WTC11 (cell line): Measurements from ENCODE around the gene STKLD1. TPM values are rescaled to one million over a fixed set of nuclear protein-coding genes. Genes with fewer than 3 reads are reported as not detected.

ENCODE experiments used
- ATF1 ChIP-seq: sonication (generic); formaldehyde crosslinking; IDR thresholded peaks from 2 replicates; pipeline ENCODE4 v1.8.1; 2023; ENCODE audit warnings: mild to moderate bottlenecking, moderate library complexity, missing genetic modification reagents
- CBFB ChIP-seq: sonication (generic); formaldehyde crosslinking; IDR thresholded peaks from 2 replicates; pipeline ENCODE4 v1.8.1; 2022; ENCODE audit warnings: mild to moderate bottlenecking, low read depth, missing genetic modification reagents
- GRHL2 ChIP-seq: fragments of 250-450 bp; sonication (Bioruptor Pico); IDR thresholded peaks from 2 replicates; pipeline ENCODE4 v1.8.0; 2022; ENCODE audit warnings: mild to moderate bottlenecking, moderate library complexity; ENCODE audit not compliant: insufficient replicate concordance, severe bottlenecking
- MYBL2 ChIP-seq: sonication (generic); formaldehyde crosslinking; IDR thresholded peaks from 2 replicates; pipeline ENCODE4 v1.8.1; 2023; ENCODE audit warnings: mild to moderate bottlenecking, moderate library complexity, missing genetic modification reagents
- NFE2L1 ChIP-seq: sonication (generic); formaldehyde crosslinking; IDR thresholded peaks from 2 replicates; pipeline ENCODE4 v1.8.1; 2023; ENCODE audit warnings: missing genetic modification reagents
- NR3C1 ChIP-seq: sonication (generic); formaldehyde crosslinking; conservative IDR thresholded peaks from 2 replicates; pipeline ENCODE4 v1.8.1; 2023; ENCODE audit warnings: low read depth, mild to moderate bottlenecking, missing genetic modification reagents
- OVOL2 ChIP-seq: fragments of 250-450 bp; sonication (Bioruptor Pico); IDR thresholded peaks from 2 replicates; pipeline ENCODE4 v1.9.0; 2021; ENCODE audit warnings: mild to moderate bottlenecking, borderline replicate concordance
- SMAD4 ChIP-seq: sonication (generic); formaldehyde crosslinking; IDR thresholded peaks from 2 replicates; pipeline ENCODE4 v1.8.0; 2022; ENCODE audit warnings: mild to moderate bottlenecking, missing genetic modification reagents
- ZNF423 ChIP-seq: fragments of 250-450 bp; sonication (Bioruptor Pico); IDR thresholded peaks from 2 replicates; pipeline ENCODE4 v2.1.2; 2022; ENCODE audit warnings: mild to moderate bottlenecking, moderate library complexity
- total RNA-seq: library from RNA; stranded (reverse); gene quantifications from 3 replicates; pipeline ENCODE4 v1.2.3, GENCODE V29; 2021
- TF ChIP-seq, protein P1 (sequence below): sonication (generic); formaldehyde crosslinking; IDR thresholded peaks from 2 replicates; pipeline ENCODE4 v1.8.0; 2023; ENCODE audit warnings: missing genetic modification reagents, mild to moderate bottlenecking, borderline replicate concordance
- TF ChIP-seq, protein P2 (sequence below): sonication (generic); formaldehyde crosslinking; IDR thresholded peaks from 2 replicates; pipeline ENCODE4 v1.8.1; 2022; ENCODE audit warnings: missing genetic modification reagents, borderline replicate concordance
- TF ChIP-seq, protein P3 (sequence below): fragments of 250-450 bp; sonication (Bioruptor Pico); conservative IDR thresholded peaks from 2 replicates; pipeline ENCODE4 v1.9.0; 2021; ENCODE audit warnings: mild to moderate bottlenecking
- TF ChIP-seq, protein P4 (sequence below): sonication (generic); formaldehyde crosslinking; IDR thresholded peaks from 2 replicates; pipeline ENCODE4 v1.8.0; 2022; ENCODE audit warnings: missing genetic modification reagents
- TF ChIP-seq, protein P5 (sequence below): sonication (generic); formaldehyde crosslinking; IDR thresholded peaks from 2 replicates; pipeline ENCODE4 v1.8.1; 2022; ENCODE audit warnings: mild to moderate bottlenecking, missing genetic modification reagents, moderate library complexity, borderline replicate concordance
- TF ChIP-seq, protein P6 (sequence below): fragments of 250-450 bp; sonication (Bioruptor Pico); IDR thresholded peaks from 2 replicates; pipeline ENCODE4 v1.8.0; 2021; ENCODE audit warnings: mild to moderate bottlenecking
- TF ChIP-seq, protein P7 (sequence below): sonication (generic); formaldehyde crosslinking; IDR thresholded peaks from 2 replicates; pipeline ENCODE4 v1.8.0; 2022; ENCODE audit warnings: mild to moderate bottlenecking, missing genetic modification reagents
- TF ChIP-seq, protein P8 (sequence below): sonication (generic); formaldehyde crosslinking; IDR thresholded peaks from 2 replicates; pipeline ENCODE4 v1.8.0; 2022; ENCODE audit warnings: mild to moderate bottlenecking, missing genetic modification reagents

The STKLD1 gene
- total RNA-seq, 1 experiment from 2014 or later = 0.98 TPM

DNA sequence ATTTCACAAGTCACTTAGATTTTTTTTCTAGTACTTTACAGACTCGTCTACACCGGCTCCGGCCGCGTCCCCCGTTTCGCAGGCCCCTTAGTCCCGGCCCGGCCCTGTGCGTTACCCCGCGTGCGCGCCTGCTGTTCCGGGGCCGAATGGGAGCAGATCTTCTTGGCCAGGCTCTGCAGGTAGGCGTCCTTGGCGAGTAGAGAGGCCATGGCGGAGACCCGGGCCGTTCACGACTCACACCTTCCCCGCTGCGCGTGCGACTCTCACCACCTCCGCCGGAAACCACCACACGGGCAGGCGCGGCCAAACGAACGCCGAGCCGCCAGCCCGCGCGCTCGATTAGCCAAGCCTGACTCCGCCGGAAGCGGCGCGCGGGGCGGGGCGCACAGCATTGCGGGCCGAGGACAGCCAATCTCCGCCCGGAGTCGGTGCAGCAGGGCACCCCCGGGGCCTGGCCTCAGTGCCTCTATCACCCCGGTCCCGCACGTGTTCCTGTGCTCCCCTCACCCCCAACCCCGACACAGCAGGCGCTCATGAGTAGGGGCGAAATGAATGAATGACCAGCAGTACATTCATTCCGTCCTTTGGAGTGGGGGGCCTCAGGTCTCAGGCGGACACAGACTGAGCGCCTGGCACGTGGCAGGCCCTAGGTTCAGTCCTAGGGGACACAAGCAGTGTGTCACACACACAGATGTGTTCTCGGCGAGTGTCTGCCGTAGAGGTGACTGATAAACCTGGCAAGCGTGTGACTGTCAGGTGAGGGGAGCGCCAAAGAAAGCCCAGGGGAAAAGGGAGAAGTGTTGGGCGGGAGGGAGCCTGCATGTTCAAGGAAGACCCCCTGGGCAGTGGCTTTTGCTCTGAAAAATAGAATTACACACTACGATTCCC lies 40.0 kb upstream of the STKLD1 start, which contains the start of gene SURF6 (continued):
- TF ChIP-seq, protein P1, sequence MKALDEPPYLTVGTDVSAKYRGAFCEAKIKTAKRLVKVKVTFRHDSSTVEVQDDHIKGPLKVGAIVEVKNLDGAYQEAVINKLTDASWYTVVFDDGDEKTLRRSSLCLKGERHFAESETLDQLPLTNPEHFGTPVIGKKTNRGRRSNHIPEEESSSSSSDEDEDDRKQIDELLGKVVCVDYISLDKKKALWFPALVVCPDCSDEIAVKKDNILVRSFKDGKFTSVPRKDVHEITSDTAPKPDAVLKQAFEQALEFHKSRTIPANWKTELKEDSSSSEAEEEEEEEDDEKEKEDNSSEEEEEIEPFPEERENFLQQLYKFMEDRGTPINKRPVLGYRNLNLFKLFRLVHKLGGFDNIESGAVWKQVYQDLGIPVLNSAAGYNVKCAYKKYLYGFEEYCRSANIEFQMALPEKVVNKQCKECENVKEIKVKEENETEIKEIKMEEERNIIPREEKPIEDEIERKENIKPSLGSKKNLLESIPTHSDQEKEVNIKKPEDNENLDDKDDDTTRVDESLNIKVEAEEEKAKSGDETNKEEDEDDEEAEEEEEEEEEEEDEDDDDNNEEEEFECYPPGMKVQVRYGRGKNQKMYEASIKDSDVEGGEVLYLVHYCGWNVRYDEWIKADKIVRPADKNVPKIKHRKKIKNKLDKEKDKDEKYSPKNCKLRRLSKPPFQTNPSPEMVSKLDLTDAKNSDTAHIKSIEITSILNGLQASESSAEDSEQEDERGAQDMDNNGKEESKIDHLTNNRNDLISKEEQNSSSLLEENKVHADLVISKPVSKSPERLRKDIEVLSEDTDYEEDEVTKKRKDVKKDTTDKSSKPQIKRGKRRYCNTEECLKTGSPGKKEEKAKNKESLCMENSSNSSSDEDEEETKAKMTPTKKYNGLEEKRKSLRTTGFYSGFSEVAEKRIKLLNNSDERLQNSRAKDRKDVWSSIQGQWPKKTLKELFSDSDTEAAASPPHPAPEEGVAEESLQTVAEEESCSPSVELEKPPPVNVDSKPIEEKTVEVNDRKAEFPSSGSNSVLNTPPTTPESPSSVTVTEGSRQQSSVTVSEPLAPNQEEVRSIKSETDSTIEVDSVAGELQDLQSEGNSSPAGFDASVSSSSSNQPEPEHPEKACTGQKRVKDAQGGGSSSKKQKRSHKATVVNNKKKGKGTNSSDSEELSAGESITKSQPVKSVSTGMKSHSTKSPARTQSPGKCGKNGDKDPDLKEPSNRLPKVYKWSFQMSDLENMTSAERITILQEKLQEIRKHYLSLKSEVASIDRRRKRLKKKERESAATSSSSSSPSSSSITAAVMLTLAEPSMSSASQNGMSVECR (CRISPR knock-in tag) = peak; percentile 89
- TF ChIP-seq, protein P2, sequence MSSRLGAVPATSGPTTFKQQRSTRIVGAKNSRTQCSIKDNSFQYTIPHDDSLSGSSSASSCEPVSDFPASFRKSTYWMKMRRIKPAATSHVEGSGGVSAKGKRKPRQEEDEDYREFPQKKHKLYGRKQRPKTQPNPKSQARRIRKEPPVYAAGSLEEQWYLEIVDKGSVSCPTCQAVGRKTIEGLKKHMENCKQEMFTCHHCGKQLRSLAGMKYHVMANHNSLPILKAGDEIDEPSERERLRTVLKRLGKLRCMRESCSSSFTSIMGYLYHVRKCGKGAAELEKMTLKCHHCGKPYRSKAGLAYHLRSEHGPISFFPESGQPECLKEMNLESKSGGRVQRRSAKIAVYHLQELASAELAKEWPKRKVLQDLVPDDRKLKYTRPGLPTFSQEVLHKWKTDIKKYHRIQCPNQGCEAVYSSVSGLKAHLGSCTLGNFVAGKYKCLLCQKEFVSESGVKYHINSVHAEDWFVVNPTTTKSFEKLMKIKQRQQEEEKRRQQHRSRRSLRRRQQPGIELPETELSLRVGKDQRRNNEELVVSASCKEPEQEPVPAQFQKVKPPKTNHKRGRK = no peak
- TF ChIP-seq GRHL2 (CRISPR knock-in tag) (no peak), NFE2L1 (CRISPR knock-in tag) (peak; percentile 70; the same call in 1 of the 2 replicates), SMAD4 (0 out of 2 replicates have a peak, but pooled peaks have one; percentile 11), MYBL2 (CRISPR knock-in tag) (peak; percentile 86; the same call in 1 of the 2 replicates), NR3C1 (CRISPR knock-in tag) (peak; percentile 83; the same call in 1 of the 2 replicates), CBFB (CRISPR knock-in tag) (peak; percentile 97; the same call in 1 of the 2 replicates), OVOL2 (no peak), ZNF423 (CRISPR knock-in tag) (peak; percentile 23; the same call in 1 of the 2 replicates), ATF1 (0 out of 2 replicates have a peak, but pooled peaks have one; percentile 65)
- TF ChIP-seq, protein P3, sequence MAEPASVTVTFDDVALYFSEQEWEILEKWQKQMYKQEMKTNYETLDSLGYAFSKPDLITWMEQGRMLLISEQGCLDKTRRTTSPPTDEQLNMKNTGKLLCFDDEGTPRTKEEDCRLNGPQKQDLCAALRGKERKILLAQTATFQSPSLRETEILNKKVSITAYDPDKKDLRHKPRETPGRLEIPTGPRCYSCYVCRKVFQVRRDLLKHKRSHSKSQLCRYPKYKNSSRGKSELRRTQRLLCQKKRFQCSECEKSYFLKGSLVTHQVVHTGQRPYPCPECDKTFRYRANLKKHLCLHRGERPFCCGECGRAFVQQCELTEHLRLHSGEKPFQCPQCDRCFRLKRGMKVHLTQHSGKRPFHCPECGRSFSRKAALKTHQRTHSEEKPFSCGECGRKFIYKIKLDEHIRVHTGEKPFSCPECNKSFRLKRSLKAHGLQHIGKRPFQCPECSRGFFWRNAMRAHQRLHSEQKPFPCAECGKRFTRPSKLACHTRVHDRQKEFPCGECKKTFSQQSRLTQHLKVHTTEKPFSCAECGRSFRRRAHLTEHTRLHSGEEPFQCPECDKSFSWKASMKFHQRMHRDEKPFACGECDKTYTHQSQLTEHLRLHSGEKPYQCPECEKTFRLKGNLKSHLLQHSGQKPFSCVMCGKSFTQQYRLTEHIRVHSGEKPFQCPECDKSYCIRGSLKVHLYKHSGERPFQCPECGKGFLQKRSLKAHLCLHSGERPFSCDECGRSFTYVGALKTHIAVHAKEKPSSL (CRISPR knock-in tag) = 0 out of 2 replicates have a peak, but pooled peaks have one; percentile 7
- TF ChIP-seq, protein P4, sequence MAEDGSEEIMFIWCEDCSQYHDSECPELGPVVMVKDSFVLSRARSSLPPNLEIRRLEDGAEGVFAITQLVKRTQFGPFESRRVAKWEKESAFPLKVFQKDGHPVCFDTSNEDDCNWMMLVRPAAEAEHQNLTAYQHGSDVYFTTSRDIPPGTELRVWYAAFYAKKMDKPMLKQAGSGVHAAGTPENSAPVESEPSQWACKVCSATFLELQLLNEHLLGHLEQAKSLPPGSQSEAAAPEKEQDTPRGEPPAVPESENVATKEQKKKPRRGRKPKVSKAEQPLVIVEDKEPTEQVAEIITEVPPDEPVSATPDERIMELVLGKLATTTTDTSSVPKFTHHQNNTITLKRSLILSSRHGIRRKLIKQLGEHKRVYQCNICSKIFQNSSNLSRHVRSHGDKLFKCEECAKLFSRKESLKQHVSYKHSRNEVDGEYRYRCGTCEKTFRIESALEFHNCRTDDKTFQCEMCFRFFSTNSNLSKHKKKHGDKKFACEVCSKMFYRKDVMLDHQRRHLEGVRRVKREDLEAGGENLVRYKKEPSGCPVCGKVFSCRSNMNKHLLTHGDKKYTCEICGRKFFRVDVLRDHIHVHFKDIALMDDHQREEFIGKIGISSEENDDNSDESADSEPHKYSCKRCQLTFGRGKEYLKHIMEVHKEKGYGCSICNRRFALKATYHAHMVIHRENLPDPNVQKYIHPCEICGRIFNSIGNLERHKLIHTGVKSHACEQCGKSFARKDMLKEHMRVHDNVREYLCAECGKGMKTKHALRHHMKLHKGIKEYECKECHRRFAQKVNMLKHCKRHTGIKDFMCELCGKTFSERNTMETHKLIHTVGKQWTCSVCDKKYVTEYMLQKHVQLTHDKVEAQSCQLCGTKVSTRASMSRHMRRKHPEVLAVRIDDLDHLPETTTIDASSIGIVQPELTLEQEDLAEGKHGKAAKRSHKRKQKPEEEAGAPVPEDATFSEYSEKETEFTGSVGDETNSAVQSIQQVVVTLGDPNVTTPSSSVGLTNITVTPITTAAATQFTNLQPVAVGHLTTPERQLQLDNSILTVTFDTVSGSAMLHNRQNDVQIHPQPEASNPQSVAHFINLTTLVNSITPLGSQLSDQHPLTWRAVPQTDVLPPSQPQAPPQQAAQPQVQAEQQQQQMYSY (CRISPR knock-in tag) = no peak
- TF ChIP-seq, protein P5, sequence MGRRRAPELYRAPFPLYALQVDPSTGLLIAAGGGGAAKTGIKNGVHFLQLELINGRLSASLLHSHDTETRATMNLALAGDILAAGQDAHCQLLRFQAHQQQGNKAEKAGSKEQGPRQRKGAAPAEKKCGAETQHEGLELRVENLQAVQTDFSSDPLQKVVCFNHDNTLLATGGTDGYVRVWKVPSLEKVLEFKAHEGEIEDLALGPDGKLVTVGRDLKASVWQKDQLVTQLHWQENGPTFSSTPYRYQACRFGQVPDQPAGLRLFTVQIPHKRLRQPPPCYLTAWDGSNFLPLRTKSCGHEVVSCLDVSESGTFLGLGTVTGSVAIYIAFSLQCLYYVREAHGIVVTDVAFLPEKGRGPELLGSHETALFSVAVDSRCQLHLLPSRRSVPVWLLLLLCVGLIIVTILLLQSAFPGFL (CRISPR knock-in tag) = no peak
- TF ChIP-seq, protein P6, sequence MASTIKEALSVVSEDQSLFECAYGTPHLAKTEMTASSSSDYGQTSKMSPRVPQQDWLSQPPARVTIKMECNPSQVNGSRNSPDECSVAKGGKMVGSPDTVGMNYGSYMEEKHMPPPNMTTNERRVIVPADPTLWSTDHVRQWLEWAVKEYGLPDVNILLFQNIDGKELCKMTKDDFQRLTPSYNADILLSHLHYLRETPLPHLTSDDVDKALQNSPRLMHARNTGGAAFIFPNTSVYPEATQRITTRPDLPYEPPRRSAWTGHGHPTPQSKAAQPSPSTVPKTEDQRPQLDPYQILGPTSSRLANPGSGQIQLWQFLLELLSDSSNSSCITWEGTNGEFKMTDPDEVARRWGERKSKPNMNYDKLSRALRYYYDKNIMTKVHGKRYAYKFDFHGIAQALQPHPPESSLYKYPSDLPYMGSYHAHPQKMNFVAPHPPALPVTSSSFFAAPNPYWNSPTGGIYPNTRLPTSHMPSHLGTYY = peak; percentile 28; the same call in 1 of the 2 replicates
- TF ChIP-seq, protein P7, sequence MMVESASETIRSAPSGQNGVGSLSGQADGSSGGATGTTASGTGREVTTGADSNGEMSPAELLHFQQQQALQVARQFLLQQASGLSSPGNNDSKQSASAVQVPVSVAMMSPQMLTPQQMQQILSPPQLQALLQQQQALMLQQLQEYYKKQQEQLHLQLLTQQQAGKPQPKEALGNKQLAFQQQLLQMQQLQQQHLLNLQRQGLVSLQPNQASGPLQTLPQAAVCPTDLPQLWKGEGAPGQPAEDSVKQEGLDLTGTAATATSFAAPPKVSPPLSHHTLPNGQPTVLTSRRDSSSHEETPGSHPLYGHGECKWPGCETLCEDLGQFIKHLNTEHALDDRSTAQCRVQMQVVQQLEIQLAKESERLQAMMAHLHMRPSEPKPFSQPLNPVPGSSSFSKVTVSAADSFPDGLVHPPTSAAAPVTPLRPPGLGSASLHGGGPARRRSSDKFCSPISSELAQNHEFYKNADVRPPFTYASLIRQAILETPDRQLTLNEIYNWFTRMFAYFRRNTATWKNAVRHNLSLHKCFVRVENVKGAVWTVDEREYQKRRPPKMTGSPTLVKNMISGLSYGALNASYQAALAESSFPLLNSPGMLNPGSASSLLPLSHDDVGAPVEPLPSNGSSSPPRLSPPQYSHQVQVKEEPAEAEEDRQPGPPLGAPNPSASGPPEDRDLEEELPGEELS = peak; percentile 90; the same call in 1 of the 2 replicates
- TF ChIP-seq, protein P8, sequence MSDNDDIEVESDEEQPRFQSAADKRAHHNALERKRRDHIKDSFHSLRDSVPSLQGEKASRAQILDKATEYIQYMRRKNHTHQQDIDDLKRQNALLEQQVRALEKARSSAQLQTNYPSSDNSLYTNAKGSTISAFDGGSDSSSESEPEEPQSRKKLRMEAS (CRISPR knock-in tag) = peak; percentile 98
